ENCODE results near the gene WDFY2.

DNA sequence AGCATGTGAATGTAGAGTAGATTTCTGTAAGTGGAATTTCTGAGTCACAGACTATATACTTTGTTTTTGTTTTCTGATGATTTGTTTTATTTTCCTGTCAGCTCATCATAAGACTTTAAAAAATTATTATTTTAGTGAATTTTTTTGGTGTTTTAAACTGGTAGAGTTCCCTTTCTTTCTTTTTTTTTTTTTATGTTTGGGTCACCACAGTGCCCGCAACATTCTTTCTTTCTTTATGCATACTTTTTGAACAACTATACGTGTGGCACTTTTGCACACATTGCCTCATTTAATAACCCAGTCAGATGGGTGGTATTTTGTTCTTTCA lies 46.0 kb downstream of the WDFY2 start:
- TF ChIP-seq, protein P1, sequence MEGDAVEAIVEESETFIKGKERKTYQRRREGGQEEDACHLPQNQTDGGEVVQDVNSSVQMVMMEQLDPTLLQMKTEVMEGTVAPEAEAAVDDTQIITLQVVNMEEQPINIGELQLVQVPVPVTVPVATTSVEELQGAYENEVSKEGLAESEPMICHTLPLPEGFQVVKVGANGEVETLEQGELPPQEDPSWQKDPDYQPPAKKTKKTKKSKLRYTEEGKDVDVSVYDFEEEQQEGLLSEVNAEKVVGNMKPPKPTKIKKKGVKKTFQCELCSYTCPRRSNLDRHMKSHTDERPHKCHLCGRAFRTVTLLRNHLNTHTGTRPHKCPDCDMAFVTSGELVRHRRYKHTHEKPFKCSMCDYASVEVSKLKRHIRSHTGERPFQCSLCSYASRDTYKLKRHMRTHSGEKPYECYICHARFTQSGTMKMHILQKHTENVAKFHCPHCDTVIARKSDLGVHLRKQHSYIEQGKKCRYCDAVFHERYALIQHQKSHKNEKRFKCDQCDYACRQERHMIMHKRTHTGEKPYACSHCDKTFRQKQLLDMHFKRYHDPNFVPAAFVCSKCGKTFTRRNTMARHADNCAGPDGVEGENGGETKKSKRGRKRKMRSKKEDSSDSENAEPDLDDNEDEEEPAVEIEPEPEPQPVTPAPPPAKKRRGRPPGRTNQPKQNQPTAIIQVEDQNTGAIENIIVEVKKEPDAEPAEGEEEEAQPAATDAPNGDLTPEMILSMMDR (IDR thresholded peaks at IDR 0.05; ENCODE audit: low read depth, low read length, missing input control): no peak
- TF ChIP-seq, protein P2, sequence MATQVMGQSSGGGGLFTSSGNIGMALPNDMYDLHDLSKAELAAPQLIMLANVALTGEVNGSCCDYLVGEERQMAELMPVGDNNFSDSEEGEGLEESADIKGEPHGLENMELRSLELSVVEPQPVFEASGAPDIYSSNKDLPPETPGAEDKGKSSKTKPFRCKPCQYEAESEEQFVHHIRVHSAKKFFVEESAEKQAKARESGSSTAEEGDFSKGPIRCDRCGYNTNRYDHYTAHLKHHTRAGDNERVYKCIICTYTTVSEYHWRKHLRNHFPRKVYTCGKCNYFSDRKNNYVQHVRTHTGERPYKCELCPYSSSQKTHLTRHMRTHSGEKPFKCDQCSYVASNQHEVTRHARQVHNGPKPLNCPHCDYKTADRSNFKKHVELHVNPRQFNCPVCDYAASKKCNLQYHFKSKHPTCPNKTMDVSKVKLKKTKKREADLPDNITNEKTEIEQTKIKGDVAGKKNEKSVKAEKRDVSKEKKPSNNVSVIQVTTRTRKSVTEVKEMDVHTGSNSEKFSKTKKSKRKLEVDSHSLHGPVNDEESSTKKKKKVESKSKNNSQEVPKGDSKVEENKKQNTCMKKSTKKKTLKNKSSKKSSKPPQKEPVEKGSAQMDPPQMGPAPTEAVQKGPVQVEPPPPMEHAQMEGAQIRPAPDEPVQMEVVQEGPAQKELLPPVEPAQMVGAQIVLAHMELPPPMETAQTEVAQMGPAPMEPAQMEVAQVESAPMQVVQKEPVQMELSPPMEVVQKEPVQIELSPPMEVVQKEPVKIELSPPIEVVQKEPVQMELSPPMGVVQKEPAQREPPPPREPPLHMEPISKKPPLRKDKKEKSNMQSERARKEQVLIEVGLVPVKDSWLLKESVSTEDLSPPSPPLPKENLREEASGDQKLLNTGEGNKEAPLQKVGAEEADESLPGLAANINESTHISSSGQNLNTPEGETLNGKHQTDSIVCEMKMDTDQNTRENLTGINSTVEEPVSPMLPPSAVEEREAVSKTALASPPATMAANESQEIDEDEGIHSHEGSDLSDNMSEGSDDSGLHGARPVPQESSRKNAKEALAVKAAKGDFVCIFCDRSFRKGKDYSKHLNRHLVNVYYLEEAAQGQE (IDR thresholded peaks at IDR 0.05): no peak
